GM21528 (cell line): ENCODE results near the gene CNTROB.

Source experiments
- ATAC-seq: cut with Tn5 transposase; IDR thresholded peaks from one replicate; pipeline ENCODE4 v1.9.1; 2021; ENCODE audit warnings: mild to moderate bottlenecking, moderate library complexity; ENCODE audit not compliant: unreplicated experiment, low FRiP score

Gene CNTROB

DNA sequence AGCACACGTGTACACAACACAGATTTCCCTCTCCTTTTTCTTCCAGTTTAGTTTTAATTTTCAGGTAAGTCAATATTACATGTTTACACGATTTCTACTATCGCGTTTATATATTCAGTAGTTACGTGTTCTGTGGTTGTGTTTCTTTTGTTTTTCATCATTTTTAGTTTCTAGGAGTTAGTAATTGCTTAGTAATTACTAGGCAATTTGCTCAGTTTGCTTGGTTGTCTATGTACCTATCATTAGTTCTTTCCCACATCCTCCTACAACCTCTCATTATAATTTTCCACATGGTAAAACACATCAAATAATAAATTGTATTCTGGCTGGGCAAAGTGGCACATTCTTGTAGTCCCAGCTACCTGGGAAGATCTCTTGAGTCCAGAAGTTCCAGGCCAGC lies 45.8 kb downstream of the CNTROB start:
- no peak for ATAC-seq

DNA sequence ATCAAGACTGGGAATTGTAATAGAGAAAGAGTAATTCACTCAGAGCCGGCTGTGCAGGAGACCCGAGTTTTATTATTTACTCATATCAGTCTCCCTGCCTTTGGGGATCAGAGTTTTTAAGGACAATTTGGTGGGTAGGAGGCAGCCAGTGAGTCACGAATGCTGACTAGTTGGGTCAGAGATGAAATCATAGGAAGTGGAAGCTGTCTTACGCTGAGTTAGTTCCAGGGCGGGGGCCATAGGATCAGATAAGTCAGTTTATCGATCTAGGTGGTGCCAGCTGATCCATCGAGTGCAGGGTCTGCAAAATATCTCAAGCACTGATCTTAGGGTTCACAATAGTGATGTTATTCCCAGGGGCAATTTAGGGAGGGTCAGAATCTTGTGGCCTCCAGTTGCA lies 50.2 kb downstream of the CNTROB start:
- no peak for ATAC-seq

DNA sequence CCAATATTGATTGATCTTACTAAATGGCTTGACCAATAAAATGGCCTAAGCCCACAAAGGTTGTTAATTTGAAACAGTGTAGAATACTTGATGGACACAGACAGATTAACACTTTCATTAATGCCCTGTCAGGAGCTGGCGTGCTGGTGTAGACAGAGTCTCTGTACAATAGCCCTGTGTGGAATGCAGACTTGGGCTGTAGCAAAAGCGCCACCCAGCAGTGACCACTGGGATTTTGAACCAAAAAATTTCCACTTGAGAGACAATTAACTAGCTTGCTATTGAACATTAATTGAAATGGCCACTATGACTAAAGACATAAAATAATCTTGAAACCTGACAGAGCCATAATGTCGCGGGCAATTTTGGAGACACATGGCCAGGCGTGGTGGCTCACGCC lies 50.7 kb downstream of the CNTROB start:
- no peak for ATAC-seq

DNA sequence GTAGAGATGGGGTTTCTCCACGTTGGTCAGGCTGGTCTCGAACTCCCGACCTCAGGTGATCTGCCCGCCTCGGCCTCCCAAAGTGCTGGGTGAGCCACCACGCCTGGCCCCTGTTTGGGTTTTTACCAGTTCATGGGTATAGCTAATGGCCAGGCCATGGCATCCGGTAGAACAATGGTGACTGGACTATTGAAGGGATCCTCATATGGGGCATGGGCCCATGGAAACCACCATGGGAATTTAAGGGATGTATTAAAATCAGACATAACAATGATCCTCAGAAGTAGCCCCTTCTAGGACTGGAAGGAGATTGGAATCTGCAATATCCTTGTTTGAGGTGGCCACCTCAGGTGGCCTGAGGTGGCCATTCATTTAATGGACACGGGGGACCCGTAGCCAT lies 52.9 kb downstream of the CNTROB start:
- ATAC-seq, result no peak

DNA sequence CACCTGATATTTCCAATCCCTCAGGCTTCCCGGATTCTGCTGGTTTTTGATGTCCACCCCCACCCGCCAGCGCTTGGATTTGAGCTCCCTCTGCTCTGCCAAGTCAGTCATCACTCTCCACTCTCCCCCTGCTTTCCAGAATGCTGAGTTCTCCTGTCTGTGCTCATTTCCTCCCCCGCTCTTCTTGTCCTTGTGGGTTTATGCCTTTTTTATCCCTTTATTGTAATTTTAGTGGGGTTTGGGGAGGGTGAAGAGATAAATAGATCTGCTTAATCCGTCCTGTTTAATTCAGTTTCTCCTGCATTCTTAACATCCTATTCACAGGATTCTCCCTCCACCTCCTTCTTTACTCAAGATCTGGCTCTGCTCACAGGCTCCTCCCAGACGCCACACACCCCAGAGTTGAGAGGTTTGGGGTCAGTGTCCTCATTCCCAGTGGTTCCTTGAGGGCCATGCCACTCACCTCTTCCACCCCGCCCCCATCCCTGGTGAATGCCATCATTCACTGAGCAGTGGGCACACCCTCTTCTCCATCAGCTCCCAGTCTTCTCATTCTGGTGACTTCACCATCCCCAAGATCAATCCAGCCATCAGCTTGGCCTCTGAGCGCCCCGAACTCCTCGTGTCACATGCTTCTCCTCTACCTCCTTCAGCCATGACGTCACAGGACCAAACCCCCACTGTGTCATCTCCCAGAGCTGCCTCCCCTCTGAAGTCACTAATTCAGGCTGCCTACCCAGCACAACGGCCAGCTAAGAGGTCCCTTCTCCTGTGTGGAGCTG lies 55.3 kb downstream of the CNTROB start:
- no peak for ATAC-seq

DNA sequence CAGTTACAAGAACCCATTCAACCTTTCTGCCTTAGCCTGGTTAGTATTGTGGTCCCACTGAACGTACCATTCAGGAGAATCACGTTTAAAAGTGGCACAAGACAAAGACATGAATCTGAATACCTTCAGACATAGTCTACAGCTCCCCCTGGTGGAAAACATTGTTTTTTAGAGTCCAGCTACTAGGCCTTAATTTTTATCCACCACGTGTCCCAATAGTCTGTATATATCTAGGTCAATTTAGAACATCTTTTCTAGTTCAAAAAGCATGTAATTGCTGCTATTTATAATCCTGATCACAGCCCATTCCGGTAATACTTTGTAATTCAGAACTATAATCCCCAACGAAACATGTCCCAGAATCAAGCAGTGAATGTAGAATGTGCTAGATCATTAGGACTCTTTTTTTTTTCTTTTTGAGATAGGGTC lies 56.8 kb downstream of the CNTROB start:
- ATAC-seq, result no peak

DNA sequence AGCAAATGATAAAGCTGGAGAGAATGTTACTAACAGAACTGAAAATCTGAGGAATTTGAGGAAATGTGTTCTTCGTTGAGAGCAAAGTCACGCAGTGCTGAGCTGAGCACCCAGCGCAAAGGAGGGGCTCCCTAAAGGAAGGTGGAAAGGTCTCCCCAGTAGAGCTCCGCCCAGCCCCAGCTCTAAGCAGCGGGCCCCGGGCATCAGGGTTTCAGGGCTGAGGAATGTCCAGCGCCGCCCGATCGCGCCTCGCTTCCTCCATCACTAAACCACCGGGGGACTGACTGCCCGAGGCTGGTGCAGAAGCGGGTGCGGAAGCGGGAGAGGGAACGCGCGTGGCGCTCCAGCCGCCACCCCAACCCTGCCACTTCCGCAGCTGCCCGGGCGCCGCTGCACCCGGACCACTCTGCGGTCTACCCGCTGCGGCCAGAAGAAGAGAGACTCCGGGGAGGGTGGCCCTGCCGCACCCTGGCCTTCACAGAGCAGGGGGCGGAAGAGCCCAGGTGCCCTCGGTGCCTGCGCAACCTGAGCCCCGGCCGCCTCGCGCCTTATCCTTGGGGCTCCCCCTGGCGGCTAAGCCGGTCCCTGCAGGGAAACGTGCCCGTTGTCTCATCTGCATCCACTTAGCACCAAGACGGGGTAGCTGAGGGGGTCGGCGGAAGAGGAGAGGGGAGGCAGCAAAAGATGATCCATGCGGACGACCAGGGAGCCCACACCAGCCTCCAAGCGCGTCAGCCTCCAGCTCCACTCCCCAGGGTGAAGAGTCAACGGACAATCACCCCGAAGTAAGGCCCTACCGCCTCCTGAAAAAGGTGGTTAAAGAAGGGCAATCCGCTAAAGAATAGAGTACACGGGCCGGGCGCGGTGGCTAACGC lies 58.0 kb downstream of the CNTROB start:
- peak; percentile 78 for ATAC-seq

DNA sequence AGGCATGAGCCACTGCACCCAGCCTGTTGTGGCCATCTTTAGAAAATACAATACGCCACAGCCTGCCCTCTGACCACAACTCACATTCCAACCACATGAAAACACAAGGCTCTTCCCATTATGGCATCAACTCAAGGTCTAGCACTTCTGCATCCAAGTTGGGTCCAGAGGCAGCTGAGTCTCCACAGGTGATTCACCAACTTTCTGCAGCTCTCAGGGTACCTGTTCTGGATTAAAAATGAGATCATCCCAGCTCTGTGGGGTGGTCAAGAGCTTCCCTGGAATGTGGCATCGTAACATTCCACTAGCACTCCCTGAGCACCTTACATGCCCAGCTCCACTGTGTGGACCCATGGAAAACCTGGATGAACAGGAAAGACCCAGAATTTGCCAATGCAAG lies 60.5 kb downstream of the CNTROB start:
- no peak for ATAC-seq

DNA sequence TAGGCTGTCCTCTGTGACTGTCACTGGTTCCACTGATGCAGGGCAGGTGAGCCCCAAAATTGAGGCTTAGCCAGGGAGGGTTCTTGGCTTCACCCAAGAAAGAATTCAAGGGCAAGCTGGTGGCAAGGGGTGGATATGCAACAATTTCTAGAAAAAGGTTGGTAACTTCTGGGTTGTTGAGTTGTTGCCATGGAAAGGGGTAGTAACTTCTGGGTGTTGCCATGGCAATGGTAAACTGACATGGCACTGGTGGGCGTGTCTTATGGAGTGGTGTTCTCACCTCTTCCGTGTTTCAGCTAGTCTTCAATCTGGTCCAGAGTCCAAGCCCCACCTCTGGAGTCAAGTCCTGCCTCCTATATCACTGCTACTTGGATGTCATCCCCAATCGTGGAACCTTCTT lies 60.9 kb downstream of the CNTROB start:
- ATAC-seq, result no peak

DNA sequence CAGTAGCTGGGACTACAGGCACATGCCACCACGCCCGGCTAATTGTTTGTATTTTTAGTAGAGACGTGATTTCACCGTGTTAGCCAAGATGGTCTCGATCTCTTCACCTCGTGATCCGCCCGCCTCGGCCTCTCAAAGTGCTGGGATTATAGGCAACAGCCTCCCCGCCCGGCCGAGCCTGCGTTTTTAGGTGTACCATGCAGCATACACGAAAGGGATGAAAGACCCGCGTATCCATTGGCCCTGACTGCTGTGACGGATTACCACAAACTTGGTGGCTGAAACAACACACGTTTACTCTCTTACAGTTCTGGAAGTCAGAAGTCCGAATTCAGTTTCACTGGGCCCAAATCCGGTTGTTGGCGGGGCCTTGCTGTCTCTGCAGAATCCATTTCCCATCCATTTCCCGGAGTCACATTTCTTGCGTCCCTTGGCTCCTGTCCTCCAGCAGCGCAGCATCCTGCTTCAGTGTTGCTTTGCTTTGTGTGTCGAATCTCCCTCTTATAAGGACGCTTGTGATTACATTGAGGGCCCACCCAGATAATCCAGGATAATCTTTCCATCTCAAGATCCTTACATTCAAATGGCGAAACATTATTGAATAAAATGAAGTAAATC lies 62.1 kb downstream of the CNTROB start:
- ATAC-seq, result no peak

DNA sequence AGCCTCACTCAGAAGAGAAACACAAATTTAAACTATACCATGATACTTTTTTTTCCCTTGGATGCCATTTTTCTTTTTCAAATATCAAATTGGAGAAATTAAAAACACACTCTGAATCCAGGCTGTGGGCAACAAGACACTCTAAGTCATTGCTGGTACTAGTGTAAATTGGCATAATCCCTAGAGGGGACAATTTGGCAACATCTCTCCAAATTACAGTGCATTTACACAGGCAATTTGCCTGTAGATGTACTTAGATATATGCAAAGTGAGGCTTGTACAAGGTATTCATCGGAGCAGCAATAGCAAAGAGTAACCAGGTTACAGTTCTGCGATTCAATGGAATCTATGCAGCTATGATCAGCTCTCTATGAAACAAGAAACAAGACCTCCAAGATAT lies 63.7 kb downstream of the CNTROB start:
- ATAC-seq, result no peak

DNA sequence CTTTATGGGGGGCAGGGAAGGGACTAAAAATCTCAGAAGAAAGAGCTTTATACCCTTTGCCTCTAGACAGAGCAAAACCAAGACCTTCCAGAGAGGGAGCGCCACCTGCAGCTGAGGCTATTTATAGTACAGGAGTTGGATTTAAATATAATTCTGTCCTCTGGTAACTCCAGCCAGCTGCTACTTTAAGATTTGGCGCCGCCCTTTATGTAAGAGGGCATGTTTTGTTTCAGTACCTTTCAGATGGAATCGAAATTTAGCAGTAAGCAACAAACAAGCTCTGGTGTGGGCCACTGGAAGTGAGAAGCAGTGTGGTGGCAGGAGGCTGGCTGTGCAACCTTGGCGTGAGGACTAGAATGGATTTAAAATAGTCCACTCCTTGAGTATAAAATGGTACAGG lies 65.2 kb downstream of the CNTROB start:
- ATAC-seq, result no peak
